SU-DHL-6 (cell line): ENCODE data around the gene ACO2.

Experiments
- EZH2phosphoT487 ChIP-seq: fragments of 200-600 bp; sonication (generic), shearing (Covaris generic); conservative IDR thresholded peaks from 2 replicates; pipeline ENCODE4 v1.6.1; 2018; ENCODE audit warnings: mild to moderate bottlenecking, antibody characterized with exemption, low read length, moderate library complexity, mixed read lengths
- TF ChIP-seq, protein P1 (sequence below): fragments of 200-600 bp; sonication (generic); IDR thresholded peaks from one replicate; pipeline ENCODE4 v1.5.1; 2017; ENCODE audit warnings: antibody characterized with exemption, mild to moderate bottlenecking, low read length, moderate library complexity; ENCODE audit not compliant: insufficient read depth, poor library complexity, severe bottlenecking

DNA sequence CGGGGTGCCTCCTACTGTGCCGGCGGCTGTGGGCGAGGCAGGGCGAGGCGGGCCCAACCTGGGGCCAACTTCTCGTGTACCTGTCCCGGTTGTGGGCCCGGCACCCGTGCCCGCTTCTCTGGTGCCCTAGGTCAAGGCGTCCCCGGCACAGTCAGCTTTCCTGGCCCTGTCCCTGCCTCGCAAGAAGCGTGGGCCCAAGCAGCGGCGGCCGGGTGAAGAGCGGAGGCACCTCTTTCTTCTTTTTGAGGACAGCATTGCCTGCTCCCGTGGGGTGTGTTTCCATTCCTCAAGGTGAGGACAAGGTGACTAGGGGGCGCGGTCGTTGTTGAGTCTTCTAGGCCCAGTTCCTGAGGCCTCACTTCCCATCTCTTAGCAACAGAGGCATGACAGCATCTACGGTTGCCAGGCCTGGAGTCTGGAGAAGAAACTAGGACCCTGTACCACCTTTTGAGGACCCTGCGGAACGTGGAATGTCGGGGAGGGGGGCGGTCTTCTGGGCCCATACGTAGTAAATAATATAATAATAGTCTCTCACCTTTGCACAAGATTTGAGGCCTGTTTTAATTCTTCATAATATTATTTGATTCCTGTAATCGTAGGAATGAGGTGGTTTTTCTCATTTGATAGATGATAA, 418 bp downstream of the ACO2 start:
- TF ChIP-seq, protein P1, sequence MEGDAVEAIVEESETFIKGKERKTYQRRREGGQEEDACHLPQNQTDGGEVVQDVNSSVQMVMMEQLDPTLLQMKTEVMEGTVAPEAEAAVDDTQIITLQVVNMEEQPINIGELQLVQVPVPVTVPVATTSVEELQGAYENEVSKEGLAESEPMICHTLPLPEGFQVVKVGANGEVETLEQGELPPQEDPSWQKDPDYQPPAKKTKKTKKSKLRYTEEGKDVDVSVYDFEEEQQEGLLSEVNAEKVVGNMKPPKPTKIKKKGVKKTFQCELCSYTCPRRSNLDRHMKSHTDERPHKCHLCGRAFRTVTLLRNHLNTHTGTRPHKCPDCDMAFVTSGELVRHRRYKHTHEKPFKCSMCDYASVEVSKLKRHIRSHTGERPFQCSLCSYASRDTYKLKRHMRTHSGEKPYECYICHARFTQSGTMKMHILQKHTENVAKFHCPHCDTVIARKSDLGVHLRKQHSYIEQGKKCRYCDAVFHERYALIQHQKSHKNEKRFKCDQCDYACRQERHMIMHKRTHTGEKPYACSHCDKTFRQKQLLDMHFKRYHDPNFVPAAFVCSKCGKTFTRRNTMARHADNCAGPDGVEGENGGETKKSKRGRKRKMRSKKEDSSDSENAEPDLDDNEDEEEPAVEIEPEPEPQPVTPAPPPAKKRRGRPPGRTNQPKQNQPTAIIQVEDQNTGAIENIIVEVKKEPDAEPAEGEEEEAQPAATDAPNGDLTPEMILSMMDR, result no peak
- no peak for TF ChIP-seq EZH2phosphoT487
